ENCODE measurements around the gene MPZL3. TPM values are rescaled to one million over a fixed set of nuclear protein-coding genes. Genes with fewer than 3 reads are reported as not detected.

The MPZL3 gene
- total RNA-seq, 1 experiment from 2014 or later = 7.0 TPM

Small RNAs within 50 kb of the gene (small RNA-seq; reads per million reads assigned to genes)
- gene HSPE1P18 = not detected

Other genes with a start within 250 kb of the MPZL3 start
- gene TMPRSS4, start 175.3 kb downstream of the MPZL3 start, total RNA-seq (2014; rRNA removed; shearing (Covaris generic); ENCODE audit: low replicate concordance) = not detected in 2 replicates
- gene SMIM35, start 165.4 kb downstream of the MPZL3 start, total RNA-seq (2014; rRNA removed; shearing (Covaris generic); ENCODE audit: low replicate concordance) = 0.04 TPM in 1 of 2 replicates, not detected in the other
- gene SCN4B, start 99.5 kb downstream of the MPZL3 start, total RNA-seq (2014; rRNA removed; shearing (Covaris generic); ENCODE audit: low replicate concordance) = not detected in 2 replicates
- gene SCN2B, start 75.7 kb downstream of the MPZL3 start, total RNA-seq (2014; rRNA removed; shearing (Covaris generic); ENCODE audit: low replicate concordance) = 0.25 TPM in 1 of 2 replicates, not detected in the other
- 5.4 and 9.1 TPM in 2 replicates for gene JAML, start 27.4 kb downstream of the MPZL3 start, total RNA-seq (2014; rRNA removed; shearing (Covaris generic); ENCODE audit: low replicate concordance)
- gene MPZL2, start 11.9 kb upstream of the MPZL3 start, total RNA-seq (2014; rRNA removed; shearing (Covaris generic); ENCODE audit: low replicate concordance) = not detected in 2 replicates
- gene CD3E, start 52.4 kb upstream of the MPZL3 start, total RNA-seq (2014; rRNA removed; shearing (Covaris generic); ENCODE audit: low replicate concordance) = 0.32 and 1.3 TPM in 2 replicates
- 3.7 and 5.7 TPM in 2 replicates for gene CD3D, start 90.3 kb upstream of the MPZL3 start, total RNA-seq (2014; rRNA removed; shearing (Covaris generic); ENCODE audit: low replicate concordance)
- gene CD3G, start 92.0 kb upstream of the MPZL3 start, total RNA-seq (2014; rRNA removed; shearing (Covaris generic); ENCODE audit: low replicate concordance) = 88.1 and 158 TPM in 2 replicates
- 9.7 and 26.3 TPM in 2 replicates for gene UBE4A, start 107.2 kb upstream of the MPZL3 start, total RNA-seq (2014; rRNA removed; shearing (Covaris generic); ENCODE audit: low replicate concordance)
- gene ATP5MG, start 149.2 kb upstream of the MPZL3 start, total RNA-seq (2014; rRNA removed; shearing (Covaris generic); ENCODE audit: low replicate concordance) = 80.7 and 82.4 TPM in 2 replicates
- 37.6 and 40.7 TPM in 2 replicates for gene KMT2A, start 184.1 kb upstream of the MPZL3 start, total RNA-seq (2014; rRNA removed; shearing (Covaris generic); ENCODE audit: low replicate concordance)

Data from Karpas-422 (cell line).